ENCODE results near the gene SECTM1.
"Not testable (repeated sequence)": the region's sequence is repeated elsewhere in the genome, so short reads cannot be mapped to it uniquely, and the experiment has no call there.

SECTM1 gene

GRCh38 chr17:82333279-82334171 is at the start of gene SECTM1:
Gene SECTM1, minus strand, starts transcription at chr17:82333766. Its CDS starts 6,526 bp downstream, at chr17:82327240.
- DNase-seq (ENCODE audit: low spot score) = no peak

GRCh38 chr17:82382933-82383255 is 49.3 kb upstream of the SECTM1 start:
- DNase-seq (ENCODE audit: low spot score) = no peak

GRCh38 chr17:82382220-82382932 is 48.8 kb upstream of the SECTM1 start:
- not testable (repeated sequence) for DNase-seq (ENCODE audit: low spot score)

GRCh38 chr17:82381703-82382009 is 48.1 kb upstream of the SECTM1 start:
- DNase-seq (ENCODE audit: low spot score) = not testable (repeated sequence)

- DNase-seq (ENCODE audit: low spot score) = no peak
These were observed 47.5 kb upstream of the SECTM1 start for GRCh38 chr17:82380860-82381702.

- no peak for DNase-seq (ENCODE audit: low spot score)
These were observed 45.1 kb upstream of the SECTM1 start for GRCh38 chr17:82378741-82379021.

GRCh38 chr17:82377924-82378740 is 44.6 kb upstream of the SECTM1 start:
- no peak for DNase-seq (ENCODE audit: low spot score)

GRCh38 chr17:82377294-82377693 is 43.7 kb upstream of the SECTM1 start:
- DNase-seq (ENCODE audit: low spot score) = not testable (repeated sequence)

GRCh38 chr17:82376042-82376730 is 42.6 kb upstream of the SECTM1 start:
- no peak for DNase-seq (ENCODE audit: low spot score)

- DNase-seq (ENCODE audit: low spot score) = no peak
These were observed 41.9 kb upstream of the SECTM1 start for GRCh38 chr17:82375359-82376041.

GRCh38 chr17:82374626-82375331 is 41.2 kb upstream of the SECTM1 start:
- DNase-seq (ENCODE audit: low spot score) = no peak

- no peak for DNase-seq (ENCODE audit: low spot score)
These were observed 40.4 kb upstream of the SECTM1 start for GRCh38 chr17:82373731-82374625.

GRCh38 chr17:82373072-82373452 is 39.5 kb upstream of the SECTM1 start:
- DNase-seq (ENCODE audit: low spot score) = not testable (repeated sequence)

GRCh38 chr17:82372249-82373071 is 38.9 kb upstream of the SECTM1 start:
- no peak for DNase-seq (ENCODE audit: low spot score)

GRCh38 chr17:82371333-82372248 is 38.0 kb upstream of the SECTM1 start, which contains the start of gene UTS2R:
Gene UTS2R, plus strand, starts transcription at chr17:82371765. Its CDS starts 2,560 bp downstream, at chr17:82374325.
- DNase-seq (ENCODE audit: low spot score) = no peak

- no peak for DNase-seq (ENCODE audit: low spot score)
These were observed 37.1 kb upstream of the SECTM1 start for GRCh38 chr17:82370471-82371332.

All from CD4-positive, alpha-beta T cell treated with Interleukin-15 for 4 hours (primary cell).